GM10266 (cell line): ENCODE results near the gene VDR.

Experiments
- DNase-seq: peaks from one replicate; pipeline ENCODE4 v3.0.0; 2012; ENCODE audit errors: extremely low spot score
- TF ChIP-seq, protein P1 (sequence below): IDR thresholded peaks from 2 replicates; pipeline ENCODE4 v1.5.1; 2012; ENCODE audit warnings: mild to moderate bottlenecking, low read depth; ENCODE audit not compliant: control insufficient read depth, insufficient read depth; ENCODE audit errors: missing control alignments

The VDR gene

DNA sequence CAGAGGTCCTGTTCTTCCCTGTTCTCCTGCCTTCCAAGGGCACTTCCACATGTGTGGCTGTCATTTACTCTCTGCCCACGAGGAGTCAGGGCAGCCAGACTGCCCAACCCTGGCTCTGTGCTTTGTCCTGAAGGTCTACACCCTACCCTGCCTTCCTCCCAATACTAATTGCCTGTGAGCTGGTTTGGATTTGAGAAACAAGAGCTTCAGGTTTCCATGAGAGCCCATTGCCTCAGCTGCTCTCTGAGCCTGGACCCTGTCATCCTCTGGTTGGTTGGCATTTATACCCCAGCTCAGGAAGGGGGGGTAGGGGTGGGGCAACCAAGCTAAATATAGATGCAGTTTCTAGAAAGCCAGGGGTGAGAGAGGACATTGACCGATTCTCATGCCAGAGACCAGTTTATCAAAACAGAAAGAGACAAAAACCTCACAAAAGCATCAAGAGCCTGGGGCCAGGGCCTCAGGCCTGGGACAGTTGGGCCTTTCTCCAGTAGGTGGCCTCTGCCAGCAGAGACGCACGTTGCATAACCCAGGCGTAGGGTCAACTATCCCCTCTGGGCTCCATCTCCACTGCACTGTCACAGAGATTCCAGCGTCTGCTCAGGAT lies 34.5 kb downstream of the VDR start:
- TF ChIP-seq, protein P1, sequence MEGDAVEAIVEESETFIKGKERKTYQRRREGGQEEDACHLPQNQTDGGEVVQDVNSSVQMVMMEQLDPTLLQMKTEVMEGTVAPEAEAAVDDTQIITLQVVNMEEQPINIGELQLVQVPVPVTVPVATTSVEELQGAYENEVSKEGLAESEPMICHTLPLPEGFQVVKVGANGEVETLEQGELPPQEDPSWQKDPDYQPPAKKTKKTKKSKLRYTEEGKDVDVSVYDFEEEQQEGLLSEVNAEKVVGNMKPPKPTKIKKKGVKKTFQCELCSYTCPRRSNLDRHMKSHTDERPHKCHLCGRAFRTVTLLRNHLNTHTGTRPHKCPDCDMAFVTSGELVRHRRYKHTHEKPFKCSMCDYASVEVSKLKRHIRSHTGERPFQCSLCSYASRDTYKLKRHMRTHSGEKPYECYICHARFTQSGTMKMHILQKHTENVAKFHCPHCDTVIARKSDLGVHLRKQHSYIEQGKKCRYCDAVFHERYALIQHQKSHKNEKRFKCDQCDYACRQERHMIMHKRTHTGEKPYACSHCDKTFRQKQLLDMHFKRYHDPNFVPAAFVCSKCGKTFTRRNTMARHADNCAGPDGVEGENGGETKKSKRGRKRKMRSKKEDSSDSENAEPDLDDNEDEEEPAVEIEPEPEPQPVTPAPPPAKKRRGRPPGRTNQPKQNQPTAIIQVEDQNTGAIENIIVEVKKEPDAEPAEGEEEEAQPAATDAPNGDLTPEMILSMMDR: peak; percentile 60
- DNase-seq: no peak

DNA sequence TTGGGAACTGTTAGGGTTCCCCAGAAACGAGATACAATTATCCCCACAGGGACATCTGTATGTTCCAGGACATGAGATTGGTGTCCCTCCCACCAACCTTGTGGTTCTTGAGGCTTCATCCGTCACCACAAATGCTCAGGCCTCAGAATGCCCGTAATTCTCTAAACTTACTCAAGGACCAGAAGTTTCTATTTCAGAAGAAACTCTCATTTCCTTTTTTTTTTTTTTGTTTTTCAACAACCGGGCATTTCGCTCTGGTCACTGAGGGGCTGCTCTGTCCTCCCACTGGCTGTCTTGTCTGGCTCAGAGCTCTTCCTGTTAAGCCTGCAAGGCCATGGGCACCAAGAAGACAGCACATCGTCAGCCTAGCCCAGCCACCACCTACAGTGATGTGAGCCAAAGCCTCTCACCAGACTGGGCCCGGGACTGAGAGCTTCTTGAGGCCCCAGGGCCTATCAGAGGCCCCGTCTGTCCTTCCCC lies 36.2 kb downstream of the VDR start:
- peak; percentile 50 for DNase-seq
- TF ChIP-seq, protein P1: no peak

DNA sequence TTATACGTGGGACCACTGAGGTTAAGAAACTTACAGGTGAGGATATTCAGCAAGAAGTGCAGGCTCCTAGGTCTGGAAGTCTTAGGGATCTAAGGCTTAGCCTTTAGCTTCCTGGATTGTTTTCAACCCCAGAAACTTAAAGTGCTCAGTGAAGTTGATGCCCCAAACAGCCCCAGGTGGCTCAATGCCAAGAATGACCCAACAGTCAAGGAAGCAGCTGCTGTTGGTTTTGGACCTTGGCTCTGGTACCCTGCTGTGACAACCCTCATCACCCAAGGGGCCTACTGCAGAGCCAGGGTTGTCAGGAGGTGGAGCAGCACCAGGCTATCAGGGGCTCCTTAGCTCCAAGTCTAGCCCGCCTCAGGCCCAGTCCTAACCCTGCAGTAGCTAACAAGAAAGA lies 36.8 kb downstream of the VDR start:
- DNase-seq: no peak
- TF ChIP-seq, protein P1: no peak

DNA sequence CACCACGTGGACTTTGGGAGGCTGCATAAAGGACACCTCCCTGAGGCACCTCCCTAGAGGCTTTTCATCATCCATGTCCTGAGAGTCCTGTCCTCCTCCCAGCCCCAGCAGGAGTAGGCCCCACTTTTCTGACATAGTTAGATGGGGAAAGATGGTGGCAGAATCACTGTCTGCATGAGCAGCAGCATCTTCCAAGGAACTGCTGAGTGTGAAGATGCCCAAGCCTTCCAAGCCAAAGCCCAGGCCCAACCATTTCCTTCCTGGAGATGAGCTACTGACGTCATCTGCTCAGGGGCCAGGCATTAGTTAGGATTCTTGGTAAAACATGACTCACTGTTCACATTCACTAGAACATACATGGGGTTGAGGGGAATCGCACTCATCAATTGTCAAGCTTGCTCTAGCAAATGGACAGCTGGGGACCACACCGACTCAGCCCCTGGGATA lies 37.3 kb downstream of the VDR start:
- DNase-seq: no peak
- TF ChIP-seq, protein P1: no peak

DNA sequence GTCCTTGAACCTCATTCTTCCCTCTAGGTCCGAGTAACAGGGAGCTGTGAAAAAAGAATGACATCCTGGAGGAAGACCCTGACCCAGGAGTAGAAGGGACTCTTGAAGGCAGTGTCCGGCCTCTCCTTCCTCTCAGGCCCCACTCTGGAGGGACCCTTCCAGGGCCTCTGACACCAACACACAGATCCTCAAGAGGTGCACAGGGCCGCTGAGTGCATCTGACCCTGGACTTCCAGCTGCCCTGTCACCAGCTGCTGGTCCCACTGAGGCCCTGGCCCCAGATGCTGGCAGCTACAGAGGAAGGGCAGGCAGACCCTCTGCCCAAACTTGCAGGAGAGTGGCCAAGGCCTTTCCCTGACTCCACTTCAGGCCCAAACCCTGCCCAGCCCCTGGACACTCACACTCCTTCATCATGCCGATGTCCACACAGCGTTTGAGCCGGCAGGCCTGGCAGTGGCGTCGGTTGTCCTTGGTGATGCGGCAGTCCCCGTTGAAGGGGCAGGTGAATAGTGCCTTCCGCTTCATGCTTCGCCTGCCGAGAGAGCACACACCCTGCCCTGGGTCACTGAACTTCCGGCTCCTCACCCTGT lies 40.1 kb downstream of the VDR start:
- TF ChIP-seq, protein P1: no peak
- no peak for DNase-seq

DNA sequence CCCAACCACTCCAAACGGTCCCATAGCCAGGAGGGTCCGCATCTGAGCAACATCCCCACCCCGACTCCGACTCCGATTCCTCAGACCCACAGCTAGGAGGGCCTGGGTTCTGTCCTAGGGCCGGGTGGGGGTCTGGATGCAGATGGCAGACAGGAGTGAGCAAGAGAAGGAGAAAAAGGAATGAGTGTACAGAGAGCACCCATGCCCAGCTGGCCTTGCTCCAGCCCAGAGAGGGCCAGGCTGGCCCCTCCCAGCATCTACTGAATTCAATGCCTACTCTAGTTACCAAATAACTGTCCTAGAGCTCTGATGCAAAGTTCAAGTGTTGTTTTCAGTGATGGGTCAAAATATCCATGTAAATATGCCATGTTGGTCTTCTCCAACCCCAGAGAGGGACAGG lies 40.8 kb downstream of the VDR start:
- DNase-seq: no peak
- TF ChIP-seq, protein P1: no peak

DNA sequence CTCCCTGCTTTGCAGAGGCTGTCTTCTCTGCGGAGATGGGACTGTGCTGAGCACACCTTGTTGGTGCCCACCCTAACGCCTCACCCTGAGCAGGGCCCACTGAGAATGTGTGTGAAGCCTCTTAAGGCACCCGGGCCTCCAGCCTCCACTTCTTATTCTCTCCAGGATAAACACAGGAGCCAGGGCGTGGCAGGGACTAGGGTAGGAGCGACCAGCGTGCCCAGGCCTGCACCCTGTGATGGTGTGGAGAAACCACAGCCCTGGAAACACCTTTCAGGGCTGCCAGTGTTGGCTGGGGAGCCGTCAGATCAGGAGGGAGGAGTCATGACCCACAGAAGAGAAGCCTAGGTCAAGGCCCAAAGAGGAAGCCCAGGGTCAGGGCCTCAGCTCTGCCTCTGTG lies 41.3 kb downstream of the VDR start:
- TF ChIP-seq, protein P1: no peak
- DNase-seq: no peak
